Stimulated activated naive B cell treated with anti-CD40 and anti-IgM and Interleukin-4, amounts not matched to agents 10 μg/mL and 1 μg/mL and 100 μg/mL, for 72 hours (primary cell): ENCODE data around the gene MRPL14.

Experiments
- ATAC-seq, 2 donors: fragments of 150-1000 bp; cut with Tn5 transposase; replicated peaks; 2 replicates each; pipeline ENCODE4 v1.10.0; 2021; ENCODE audit warnings: moderate library complexity in 1 of 2
- DNase-seq: peaks from one replicate; pipeline ENCODE4 v3.0.0; 2021
- H3K27ac Mint-ChIP-seq: one replicate; pipeline ENCODE4 v1.8.0; 2022; ENCODE audit warnings: mild to moderate bottlenecking, mixed read lengths
- H3K27me3 Mint-ChIP-seq, 2 donors: one replicate each; pipeline ENCODE4 v1.8.0; 2022; ENCODE audit warnings: mixed read lengths in 2 of 2
- H3K36me3 Mint-ChIP-seq, 2 donors: one replicate each; pipeline ENCODE4 v1.8.0; 2022; ENCODE audit warnings: mixed read lengths in 2 of 2, mild to moderate bottlenecking in 1 of 2
- H3K4me1 Mint-ChIP-seq, 2 donors: one replicate each; pipeline ENCODE4 v1.8.0; 2022; ENCODE audit warnings: mixed read lengths in 2 of 2, mild to moderate bottlenecking in 1 of 2
- H3K4me3 Mint-ChIP-seq, 2 donors: one replicate each; pipeline ENCODE4 v1.8.0; 2022; ENCODE audit warnings: mild to moderate bottlenecking in 2 of 2, mixed read lengths in 2 of 2, moderate library complexity in 1 of 2
- H3K9me3 Mint-ChIP-seq, 2 donors: one replicate each; pipeline ENCODE4 v1.8.0; 2022; ENCODE audit warnings: mixed read lengths in 2 of 2, mild to moderate bottlenecking in 1 of 2

Gene MRPL14

GRCh38 chr6:44078827-44079671 lies 48.2 kb downstream of the MRPL14 start:
- Mint-ChIP-seq H3K4me1 (peaks cover 8 to 9% of the 10 kb centered on the region in 2 donors), H3K4me3 (no peak overlapping the region), H3K36me3 (no peaks in the 10 kb centered on the region), H3K9me3 (no peaks in the 10 kb centered on the region), H3K27ac (no peak overlapping the region), H3K27me3 (peaks cover 36 to 44% of the 10 kb centered on the region in 2 donors)
- ATAC-seq, result peak; percentile 45 to 59
- DNase-seq, result peak; percentile 57

- ATAC-seq (no peak), DNase-seq (no peak)
- no peaks in the 10 kb centered on the region for H3K9me3 Mint-ChIP-seq
- H3K4me3 Mint-ChIP-seq, result no peak overlapping the region
- peaks cover 42 to 49% of the 10 kb centered on the region in 2 donors for H3K27me3 Mint-ChIP-seq
- H3K27ac Mint-ChIP-seq, result no peak overlapping the region
- peaks cover 12 to 15% of the 10 kb centered on the region in 2 donors for H3K4me1 Mint-ChIP-seq
- H3K36me3 Mint-ChIP-seq, result no peaks in the 10 kb centered on the region
Measured at GRCh38 chr6:44078219-44078826, 48.9 kb downstream of the MRPL14 start.

- H3K27ac Mint-ChIP-seq, result no peak overlapping the region
- H3K9me3 Mint-ChIP-seq, result no peaks in the 10 kb centered on the region
- DNase-seq (no peak), ATAC-seq (no peak)
- peaks cover 43 to 50% of the 10 kb centered on the region in 2 donors for H3K27me3 Mint-ChIP-seq
- no peak overlapping the region for H3K4me3 Mint-ChIP-seq
- no peaks in the 10 kb centered on the region for H3K36me3 Mint-ChIP-seq
- peaks cover 15 to 23% of the 10 kb centered on the region in 2 donors for H3K4me1 Mint-ChIP-seq
Measured at GRCh38 chr6:44077214-44077946, 49.9 kb downstream of the MRPL14 start.

DNA sequence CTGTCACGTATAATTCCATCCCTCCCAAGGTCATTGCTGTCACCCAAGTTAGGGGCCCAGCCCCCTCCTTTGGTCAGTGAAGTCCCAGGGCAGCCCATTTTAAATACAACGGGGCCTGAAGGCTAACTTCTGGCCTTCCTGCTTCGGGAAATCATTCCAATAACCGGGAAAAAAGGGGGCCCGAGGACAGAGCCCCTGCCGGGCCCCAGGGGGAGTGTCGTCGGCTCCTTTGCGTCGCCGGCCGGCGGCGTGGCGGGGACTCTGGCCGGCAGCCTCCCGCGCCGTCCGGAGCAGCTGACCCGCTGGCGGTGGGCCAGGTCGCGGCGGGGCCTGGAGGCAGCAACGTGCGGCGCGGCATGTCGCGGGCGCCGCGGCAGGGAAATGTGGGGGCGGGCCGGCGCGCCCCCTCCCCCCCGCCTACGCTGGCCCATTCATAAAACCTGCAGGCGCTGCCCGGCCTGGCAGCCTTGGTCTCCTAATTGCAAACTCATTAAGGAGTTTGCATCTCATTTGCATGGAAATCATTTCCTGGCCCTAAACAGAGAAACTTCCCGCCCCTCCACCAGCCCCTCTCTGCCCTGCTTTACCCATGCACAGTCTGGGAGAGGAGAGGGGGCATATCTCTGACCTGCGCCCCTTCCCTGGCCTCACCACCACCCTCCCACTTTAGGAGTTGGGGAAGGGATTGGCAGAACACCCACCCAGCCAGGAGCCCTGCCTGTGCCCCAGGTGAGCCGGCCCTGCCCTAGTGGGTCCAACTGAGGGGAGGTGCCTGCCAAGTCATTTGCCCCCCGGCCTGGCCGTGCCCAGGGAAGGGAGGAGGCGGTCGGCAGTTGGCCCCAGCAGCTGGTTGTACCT lies 50.7 kb downstream of the MRPL14 start:
- H3K27ac Mint-ChIP-seq, result no peak overlapping the region
- DNase-seq, result no peak
- no peaks in the 10 kb centered on the region for H3K36me3 Mint-ChIP-seq
- H3K27me3 Mint-ChIP-seq, result peaks cover 46 to 57% of the 10 kb centered on the region in 2 donors
- no peak overlapping the region for H3K4me3 Mint-ChIP-seq
- H3K9me3 Mint-ChIP-seq, result no peaks in the 10 kb centered on the region
- peaks cover 15 to 23% of the 10 kb centered on the region in 2 donors for H3K4me1 Mint-ChIP-seq
- ATAC-seq, result no peak

- Mint-ChIP-seq H3K4me3 (no peak overlapping the region), H3K27me3 (peaks cover 54 to 65% of the 10 kb centered on the region in 2 donors), H3K9me3 (no peaks in the 10 kb centered on the region), H3K27ac (peak overlapping the region; percentile 1), H3K4me1 (peaks cover 15 to 23% of the 10 kb centered on the region in 2 donors), H3K36me3 (no peaks in the 10 kb centered on the region)
- no peak for DNase-seq
- ATAC-seq, result no peak
Measured at GRCh38 chr6:44075647-44076355, 51.5 kb downstream of the MRPL14 start.

GRCh38 chr6:44074813-44075646 lies 52.2 kb downstream of the MRPL14 start:
- peaks cover 15 to 23% of the 10 kb centered on the region in 2 donors for H3K4me1 Mint-ChIP-seq
- no peaks in the 10 kb centered on the region for H3K9me3 Mint-ChIP-seq
- H3K27ac Mint-ChIP-seq, result no peak overlapping the region
- DNase-seq (no peak), ATAC-seq (peak in 1 of 2 donors; percentile 6)
- H3K27me3 Mint-ChIP-seq, result peaks cover 61 to 73% of the 10 kb centered on the region in 2 donors
- H3K36me3 Mint-ChIP-seq, result no peaks in the 10 kb centered on the region
- H3K4me3 Mint-ChIP-seq, result peak overlapping the region in 1 of 2 donors; percentile 91

GRCh38 chr6:44074439-44074812 lies 52.8 kb downstream of the MRPL14 start:
- Mint-ChIP-seq H3K27me3 (peaks cover 64 to 78% of the 10 kb centered on the region in 2 donors), H3K4me3 (peak overlapping the region; percentile 54 to 91), H3K36me3 (no peaks in the 10 kb centered on the region), H3K27ac (no peak overlapping the region), H3K9me3 (no peaks in the 10 kb centered on the region), H3K4me1 (peaks cover 15 to 23% of the 10 kb centered on the region in 2 donors)
- peak; percentile 68 to 73 for ATAC-seq
- peak; percentile 49 for DNase-seq

DNA sequence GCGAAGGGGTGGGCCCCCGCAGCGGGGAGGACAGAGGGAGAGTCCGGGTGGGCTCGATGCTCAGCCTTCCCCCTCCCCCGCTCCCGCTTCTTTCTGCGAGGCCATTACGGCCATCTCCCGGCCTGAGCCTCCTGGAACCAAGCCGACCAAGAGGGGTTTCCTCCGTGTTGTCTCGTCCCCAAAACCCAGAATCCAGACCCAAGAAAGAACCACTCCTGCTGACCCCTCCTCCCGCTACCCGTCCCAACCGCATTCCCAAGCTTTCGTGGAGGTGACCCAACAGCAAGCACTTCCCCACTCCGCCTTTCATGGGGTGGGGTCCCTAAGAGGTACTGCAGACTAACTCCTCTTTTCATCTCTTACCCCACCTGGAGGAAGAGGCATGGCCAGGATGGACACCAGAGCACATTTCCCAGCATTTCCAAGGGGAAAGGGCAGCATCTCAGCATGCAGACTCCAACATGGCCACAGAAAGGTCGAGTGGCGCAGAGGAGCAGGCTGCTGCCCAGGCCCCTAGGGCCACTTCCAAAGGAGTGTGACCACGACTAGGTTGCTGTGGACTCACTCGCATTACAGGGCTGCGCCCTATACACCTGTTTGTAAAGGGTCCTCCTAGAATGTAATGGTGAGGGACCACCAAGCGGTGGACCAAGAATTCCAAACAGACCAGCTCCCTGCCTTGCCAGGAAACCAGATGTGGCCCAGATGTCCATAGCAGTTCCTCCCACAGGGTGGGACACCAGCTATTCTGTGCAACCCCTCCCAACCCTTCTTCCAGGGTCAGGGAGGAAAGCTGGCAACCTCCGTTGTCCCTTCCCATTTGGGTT lies 53.4 kb downstream of the MRPL14 start:
- peak overlapping the region; percentile 78 to 91 for H3K4me3 Mint-ChIP-seq
- no peaks in the 10 kb centered on the region for H3K9me3 Mint-ChIP-seq
- H3K4me1 Mint-ChIP-seq, result peaks cover 15 to 23% of the 10 kb centered on the region in 2 donors
- ATAC-seq (peak; percentile 19 to 28), DNase-seq (no peak)
- H3K27me3 Mint-ChIP-seq, result peaks cover 60 to 77% of the 10 kb centered on the region in 2 donors
- no peaks in the 10 kb centered on the region for H3K36me3 Mint-ChIP-seq
- peak overlapping the region; percentile 82 for H3K27ac Mint-ChIP-seq

DNA sequence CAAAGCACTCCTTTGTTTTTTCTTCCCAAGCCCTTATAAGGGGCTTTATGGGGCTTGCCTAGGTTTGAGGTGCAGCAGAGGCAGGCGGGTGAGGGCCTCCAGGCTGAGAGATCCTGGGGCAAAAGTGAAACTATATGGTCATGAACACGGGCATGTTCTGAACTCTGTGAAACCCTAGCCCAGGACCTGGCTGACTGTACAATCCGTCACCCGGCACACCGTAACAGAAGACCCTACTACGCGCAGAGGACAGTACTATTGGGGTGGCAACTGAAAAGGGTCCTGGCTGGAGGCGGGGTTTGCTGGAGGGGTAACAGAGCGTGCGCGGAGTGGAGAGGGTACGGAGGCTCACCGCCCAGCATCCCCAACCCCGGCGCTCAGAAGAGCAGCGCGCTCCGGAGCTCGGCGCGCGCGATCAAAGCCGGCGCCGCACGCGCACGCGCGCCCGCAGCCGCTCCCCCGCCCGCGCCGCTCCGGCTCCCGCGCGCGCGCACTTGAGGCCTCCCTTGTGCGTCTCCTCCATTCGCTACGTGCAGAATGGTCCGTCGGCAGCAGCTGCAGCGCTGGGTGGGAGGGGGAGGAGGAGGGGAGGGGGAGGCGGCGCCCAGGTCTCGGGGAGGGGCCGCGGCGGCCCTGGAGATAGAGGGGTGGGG lies 54.2 kb downstream of the MRPL14 start:
- Mint-ChIP-seq H3K27me3 (peaks cover 64 to 79% of the 10 kb centered on the region in 2 donors), H3K36me3 (no peaks in the 10 kb centered on the region), H3K4me3 (peak overlapping the region; percentile 91 to 96), H3K4me1 (peaks cover 15 to 23% of the 10 kb centered on the region in 2 donors), H3K9me3 (no peaks in the 10 kb centered on the region), H3K27ac (peak overlapping the region; percentile 87)
- DNase-seq (peak; percentile 47), ATAC-seq (peak; percentile 63 to 75)

- ATAC-seq, result no peak
- H3K27me3 Mint-ChIP-seq, result peaks cover 62 to 79% of the 10 kb centered on the region in 2 donors
- DNase-seq, result no peak
- no peaks in the 10 kb centered on the region for H3K9me3 Mint-ChIP-seq
- H3K4me1 Mint-ChIP-seq, result peaks cover 17 to 23% of the 10 kb centered on the region in 2 donors
- no peaks in the 10 kb centered on the region for H3K36me3 Mint-ChIP-seq
- peak overlapping the region; percentile 91 to 96 for H3K4me3 Mint-ChIP-seq
- peak overlapping the region; percentile 87 for H3K27ac Mint-ChIP-seq
Measured at GRCh38 chr6:44072452-44072958, 54.7 kb downstream of the MRPL14 start.

DNA sequence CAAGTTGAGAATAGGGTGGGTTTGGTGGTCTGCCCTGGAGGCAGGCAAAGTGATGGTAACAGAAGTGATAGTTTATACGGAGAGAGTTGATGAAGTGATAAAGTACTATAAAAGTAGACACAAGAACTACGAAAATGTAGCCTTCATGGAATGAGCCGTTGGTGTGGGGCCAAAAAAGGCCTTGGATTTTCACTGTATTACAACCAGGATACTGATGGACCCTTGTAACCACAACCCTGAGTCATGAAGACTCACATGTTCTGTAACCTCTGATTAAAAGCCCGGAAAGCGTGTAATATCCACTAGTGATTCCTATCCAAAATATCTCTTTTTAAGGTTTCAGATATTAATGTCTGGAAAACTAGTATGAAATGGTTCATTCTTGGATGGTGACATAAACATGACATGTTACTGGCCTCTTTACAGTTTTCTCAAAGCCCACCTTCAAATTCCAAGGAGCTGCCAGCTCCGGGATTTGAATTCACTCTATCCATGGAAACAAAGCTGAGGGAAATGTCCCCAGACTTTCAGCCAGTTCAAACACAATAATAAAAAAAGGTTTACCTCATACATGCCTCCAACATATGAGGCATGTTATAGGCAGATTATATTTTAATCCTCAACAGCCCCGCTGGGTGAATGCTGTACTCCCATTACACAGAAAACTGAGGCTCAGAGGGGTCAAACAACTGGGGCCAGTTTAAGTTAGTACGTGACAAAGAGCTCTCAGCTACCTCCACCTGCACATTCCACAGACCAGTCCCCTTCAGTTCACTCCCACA lies 55.4 kb downstream of the MRPL14 start:
- Mint-ChIP-seq H3K27ac (no peak overlapping the region), H3K4me3 (no peak overlapping the region), H3K27me3 (peaks cover 62 to 78% of the 10 kb centered on the region in 2 donors), H3K36me3 (no peaks in the 10 kb centered on the region), H3K4me1 (peaks cover 17 to 23% of the 10 kb centered on the region in 2 donors), H3K9me3 (no peaks in the 10 kb centered on the region)
- ATAC-seq, result no peak
- no peak for DNase-seq
